Posterior cingulate gyrus (tissue), 11 donors: ENCODE measurements around the gene NPHS2.
"Not testable (repeated sequence)": the region's sequence is repeated elsewhere in the genome, so short reads cannot be mapped to it uniquely, and the experiment has no call there.

Experiments
- DNase-seq, 10 donors: peaks; one replicate each; pipeline versions ENCODE4 v3.0.0 to v3.0.0-alpha.2; 2020 to 2021; ENCODE audit warnings: mixed read lengths in 3 of 10
- intact Hi-C: fragments of 100-400 bp; cut with DNase I; formaldehyde crosslinking; loops from one replicate; pipeline ENCODE4 v1.15.1; 2023

The NPHS2 gene

GRCh38 chr1:179548666-179549367 is 26.9 kb downstream of the NPHS2 start:
- no peak for DNase-seq
- intact Hi-C loops = no loop called here

DNA sequence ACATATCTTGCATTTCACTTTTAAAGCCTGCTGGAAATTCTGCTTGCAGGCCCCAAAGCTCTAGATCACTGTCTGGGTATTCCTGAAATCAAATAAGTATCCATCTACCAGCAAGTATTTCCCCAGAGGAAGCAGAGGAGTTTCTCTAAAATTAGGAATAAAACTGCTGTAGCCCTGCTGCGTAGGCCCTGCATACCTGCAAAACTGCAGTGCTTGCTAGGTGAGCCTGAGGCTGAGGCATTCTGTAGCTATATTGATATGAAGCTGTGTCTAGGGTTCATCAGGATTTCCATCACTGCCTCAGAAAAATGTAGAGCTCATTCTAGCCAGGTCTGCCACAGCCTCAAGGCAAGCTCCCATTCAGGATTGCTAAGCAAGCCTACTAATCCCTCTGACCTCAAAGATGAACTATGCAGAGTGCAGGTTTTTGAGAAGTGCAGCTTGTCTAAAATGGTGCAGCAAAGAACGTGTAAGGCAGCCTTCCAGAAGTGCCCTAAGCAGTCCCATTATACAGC is 28.7 kb downstream of the NPHS2 start:
- DNase-seq = no peak
- intact Hi-C loops = no loop called here

DNA sequence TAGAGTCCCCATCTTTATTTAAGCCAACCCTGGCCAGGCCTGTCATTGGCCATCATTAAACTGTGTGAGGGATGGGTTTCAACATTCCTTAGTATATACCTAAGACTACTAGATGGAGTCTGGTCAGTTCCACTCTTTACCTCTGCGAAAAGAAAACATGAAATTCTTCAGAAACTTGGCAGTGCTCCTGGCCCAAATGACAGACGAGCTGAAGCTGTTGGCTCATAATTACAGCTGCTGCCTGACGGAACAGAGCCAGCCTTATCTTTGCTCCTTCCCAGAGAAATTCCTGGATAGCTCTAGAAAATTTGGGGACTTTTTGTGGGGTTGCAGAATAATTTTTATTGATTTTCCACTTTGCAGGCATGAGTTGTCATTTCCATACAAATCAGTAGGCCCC is 30.4 kb downstream of the NPHS2 start:
- no peak for DNase-seq
- intact Hi-C loops = no loop called here

GRCh38 chr1:179541774-179542173 is 34.0 kb downstream of the NPHS2 start:
- no peak for DNase-seq
- intact Hi-C loops = no loop called here

DNA sequence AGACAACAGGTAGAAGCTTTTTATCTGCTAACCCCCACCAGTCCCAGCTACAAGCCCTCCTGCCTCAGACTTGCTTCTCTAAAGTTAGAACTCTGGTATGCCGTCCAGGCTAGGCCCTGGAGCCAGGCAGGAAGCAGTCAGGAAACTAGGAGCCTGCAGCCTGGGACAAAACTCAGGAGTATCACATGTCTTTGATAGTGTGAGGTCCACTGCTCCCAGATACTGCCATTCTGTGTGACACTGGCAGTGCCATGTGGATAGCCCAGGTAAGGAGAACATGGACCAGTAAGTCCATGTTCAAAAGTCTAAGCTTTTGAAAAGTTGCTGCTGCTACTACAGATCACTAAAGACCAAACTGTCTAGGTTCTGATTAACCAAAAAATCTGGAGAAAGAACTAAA is 45.4 kb downstream of the NPHS2 start:
- no peak for DNase-seq
- intact Hi-C loops = no loop called here

- intact Hi-C loops = no loop called here
- no peak for DNase-seq
Measured at GRCh38 chr1:179529482-179530195, 46.1 kb downstream of the NPHS2 start.

- intact Hi-C loops, DNase-seq: not testable (repeated sequence)
Measured at GRCh38 chr1:179518544-179518943, 57.2 kb downstream of the NPHS2 start.

DNA sequence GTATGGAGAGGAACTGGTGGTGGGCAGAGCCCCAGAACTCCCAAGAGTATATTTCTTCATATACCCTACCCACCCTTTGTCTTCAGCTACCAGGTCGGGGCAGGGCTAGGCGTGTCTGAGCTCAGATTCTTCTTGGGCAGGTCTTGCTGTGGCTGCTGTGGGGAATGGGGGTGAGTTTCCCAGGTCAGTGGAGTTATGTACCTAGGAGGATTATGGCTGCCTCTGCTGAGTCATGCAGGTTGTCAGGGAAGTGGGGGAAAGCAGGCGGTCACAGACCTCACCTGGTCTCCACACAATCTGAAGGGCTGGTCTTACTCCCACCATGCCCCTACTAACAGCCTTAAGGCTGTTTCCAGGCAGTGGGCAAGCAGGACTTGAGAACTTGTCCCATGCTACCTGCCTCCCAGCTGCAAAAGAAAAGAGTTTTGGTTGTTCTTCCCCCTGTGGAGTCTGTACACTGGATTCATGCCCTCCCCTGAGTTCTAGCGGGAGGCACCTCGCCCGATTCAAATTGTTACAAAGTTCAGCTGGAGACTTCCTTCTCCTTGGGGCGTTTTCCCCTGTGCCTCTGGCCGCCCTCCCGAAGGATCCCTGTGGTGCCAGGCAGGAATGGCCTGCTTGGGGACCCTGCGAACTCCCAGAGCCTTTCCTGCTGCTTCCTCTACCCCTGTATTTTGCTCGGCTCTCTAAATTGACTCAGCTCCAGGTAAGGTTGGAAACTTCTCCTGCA is 58.6 kb downstream of the NPHS2 start:
- no peak for DNase-seq
- intact Hi-C loops = no loop called here

- no peak for DNase-seq
- intact Hi-C loops = no loop called here
Measured at GRCh38 chr1:179510038-179510437, 65.7 kb downstream of the NPHS2 start.

GRCh38 chr1:179509384-179509783 is 66.4 kb downstream of the NPHS2 start:
- DNase-seq = no peak
- intact Hi-C loops = no loop called here

DNA sequence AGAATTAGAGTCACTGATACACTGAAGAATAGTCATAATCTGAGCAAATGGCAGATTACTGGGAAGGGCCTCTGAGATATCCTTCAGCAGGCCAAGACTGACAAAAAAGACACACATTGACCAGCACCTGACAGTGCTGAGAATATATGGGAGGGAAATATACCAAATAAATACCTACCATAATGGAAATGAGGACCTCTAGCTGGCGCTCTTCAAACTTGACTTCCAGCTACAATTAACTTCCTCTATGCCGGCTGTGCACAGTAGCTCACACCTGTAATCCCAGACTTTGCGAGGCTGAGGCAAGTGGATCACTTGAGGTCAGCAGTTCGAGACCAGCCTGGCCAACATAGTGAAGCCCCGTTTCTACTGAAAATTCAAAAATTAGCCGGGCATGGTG is 69.5 kb downstream of the NPHS2 start:
- intact Hi-C loops = no loop called here
- no peak for DNase-seq
